ENCODE measurements around the gene TPSAB1.

- no peak for TF ChIP-seq CTCF (IDR thresholded peaks at IDR 0.05)
- TF ChIP-seq POLR2A (IDR thresholded peaks at IDR 0.05): no peak
Observed at GRCh38 chr16:1218061-1218929, 22.2 kb upstream of the TPSAB1 start.
